ENCODE measurements around the gene OR9G4.

The OR9G4 gene

GRCh38 chr11:56705784-56706396 lies 42.6 kb downstream of the OR9G4 start:
- no peaks in the 10 kb centered on the region for H3F3A ChIP-seq (ENCODE audit: control insufficient read depth, insufficient read depth)
- TF ChIP-seq EZH2phosphoT487 (IDR thresholded peaks at IDR 0.05; ENCODE audit: borderline replicate concordance, low read length), result no peak
- TF ChIP-seq, protein P1, sequence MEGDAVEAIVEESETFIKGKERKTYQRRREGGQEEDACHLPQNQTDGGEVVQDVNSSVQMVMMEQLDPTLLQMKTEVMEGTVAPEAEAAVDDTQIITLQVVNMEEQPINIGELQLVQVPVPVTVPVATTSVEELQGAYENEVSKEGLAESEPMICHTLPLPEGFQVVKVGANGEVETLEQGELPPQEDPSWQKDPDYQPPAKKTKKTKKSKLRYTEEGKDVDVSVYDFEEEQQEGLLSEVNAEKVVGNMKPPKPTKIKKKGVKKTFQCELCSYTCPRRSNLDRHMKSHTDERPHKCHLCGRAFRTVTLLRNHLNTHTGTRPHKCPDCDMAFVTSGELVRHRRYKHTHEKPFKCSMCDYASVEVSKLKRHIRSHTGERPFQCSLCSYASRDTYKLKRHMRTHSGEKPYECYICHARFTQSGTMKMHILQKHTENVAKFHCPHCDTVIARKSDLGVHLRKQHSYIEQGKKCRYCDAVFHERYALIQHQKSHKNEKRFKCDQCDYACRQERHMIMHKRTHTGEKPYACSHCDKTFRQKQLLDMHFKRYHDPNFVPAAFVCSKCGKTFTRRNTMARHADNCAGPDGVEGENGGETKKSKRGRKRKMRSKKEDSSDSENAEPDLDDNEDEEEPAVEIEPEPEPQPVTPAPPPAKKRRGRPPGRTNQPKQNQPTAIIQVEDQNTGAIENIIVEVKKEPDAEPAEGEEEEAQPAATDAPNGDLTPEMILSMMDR (IDR thresholded peaks at IDR 0.05; ENCODE audit: low read depth, low read length, poor library complexity, severe bottlenecking), result no peak
- H3K36me3 ChIP-seq (ENCODE audit: control insufficient read depth, low read length), result no peaks in the 10 kb centered on the region
- no peaks in the 10 kb centered on the region for H3K9me2 ChIP-seq (replicated peaks; ENCODE audit: control insufficient read depth, low read length)
- no peaks in the 10 kb centered on the region for H3K79me2 ChIP-seq (ENCODE audit: control insufficient read depth, low read length)
- no peaks in the 10 kb centered on the region for H3K9me3 ChIP-seq (ENCODE audit: control insufficient read depth, insufficient read depth, low read length)
- H3K4me1 ChIP-seq (ENCODE audit: control insufficient read depth, low read length), result no peaks in the 10 kb centered on the region
- H4K20me1 ChIP-seq (ENCODE audit: control insufficient read depth, insufficient read depth, low read depth, low read length), result no peaks in the 10 kb centered on the region
- H3K4me3 ChIP-seq (ENCODE audit: low read length), result no peak overlapping the region
- H3K27me3 ChIP-seq (ENCODE audit: control insufficient read depth, low read length), result no peaks in the 10 kb centered on the region
- H3K27ac ChIP-seq (ENCODE audit: low read depth, low read length), result no peak overlapping the region
- H3K4me2 ChIP-seq (ENCODE audit: low read length), result no peak overlapping the region

DNA sequence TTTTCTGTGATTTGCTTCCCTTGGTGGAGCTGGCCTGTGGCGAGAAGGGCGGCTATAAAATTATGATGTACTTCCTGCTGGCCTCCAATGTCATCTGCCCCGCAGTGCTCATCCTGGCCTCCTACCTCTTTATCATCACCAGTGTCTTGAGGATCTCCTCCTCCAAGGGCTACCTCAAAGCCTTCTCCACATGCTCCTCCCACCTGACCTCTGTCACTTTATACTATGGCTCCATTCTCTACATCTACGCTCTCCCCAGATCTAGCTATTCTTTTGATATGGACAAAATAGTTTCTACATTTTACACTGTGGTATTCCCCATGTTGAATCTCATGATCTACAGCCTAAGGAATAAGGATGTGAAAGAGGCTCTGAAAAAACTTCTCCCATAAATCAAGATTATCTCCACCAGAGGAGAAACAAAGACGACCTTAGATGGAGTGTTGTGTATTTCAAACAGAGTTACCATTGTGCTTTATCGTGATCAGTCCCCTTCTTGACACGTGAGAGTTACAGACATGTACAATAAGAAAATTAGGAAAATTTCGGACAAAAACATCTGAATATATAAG lies 47.5 kb downstream of the OR9G4 start:
- no peaks in the 10 kb centered on the region for H3K36me3 ChIP-seq (ENCODE audit: control insufficient read depth, low read length)
- H3K9me3 ChIP-seq (ENCODE audit: control insufficient read depth, insufficient read depth, low read length), result no peaks in the 10 kb centered on the region
- no peaks in the 10 kb centered on the region for H3F3A ChIP-seq (ENCODE audit: control insufficient read depth, insufficient read depth)
- H3K4me2 ChIP-seq (ENCODE audit: low read length), result no peak overlapping the region
- no peaks in the 10 kb centered on the region for H3K9me2 ChIP-seq (replicated peaks; ENCODE audit: control insufficient read depth, low read length)
- TF ChIP-seq EZH2phosphoT487 (IDR thresholded peaks at IDR 0.05; ENCODE audit: borderline replicate concordance, low read length), result no peak
- TF ChIP-seq, protein P1 (IDR thresholded peaks at IDR 0.05; ENCODE audit: low read depth, low read length, poor library complexity, severe bottlenecking), result no peak
- H3K27ac ChIP-seq (ENCODE audit: low read depth, low read length), result no peak overlapping the region
- H3K4me1 ChIP-seq (ENCODE audit: control insufficient read depth, low read length), result no peaks in the 10 kb centered on the region
- no peaks in the 10 kb centered on the region for H4K20me1 ChIP-seq (ENCODE audit: control insufficient read depth, insufficient read depth, low read depth, low read length)
- no peaks in the 10 kb centered on the region for H3K27me3 ChIP-seq (ENCODE audit: control insufficient read depth, low read length)
- H3K79me2 ChIP-seq (ENCODE audit: control insufficient read depth, low read length), result no peaks in the 10 kb centered on the region
- no peak overlapping the region for H3K4me3 ChIP-seq (ENCODE audit: low read length)

GRCh38 chr11:56700242-56700913 lies 48.1 kb downstream of the OR9G4 start:
- TF ChIP-seq EZH2phosphoT487 (IDR thresholded peaks at IDR 0.05; ENCODE audit: borderline replicate concordance, low read length), result no peak
- TF ChIP-seq, protein P1 (IDR thresholded peaks at IDR 0.05; ENCODE audit: low read depth, low read length, poor library complexity, severe bottlenecking), result no peak

More at GRCh38 chr11:56700242-56700913, 48.1 kb downstream of the OR9G4 start:
- Histone ChIP-seq H3F3A (ENCODE audit: control insufficient read depth, insufficient read depth) (no peaks in the 10 kb centered on the region), H3K4me1 (ENCODE audit: control insufficient read depth, low read length) (no peaks in the 10 kb centered on the region), H4K20me1 (ENCODE audit: control insufficient read depth, insufficient read depth, low read depth, low read length) (no peaks in the 10 kb centered on the region), H3K4me3 (ENCODE audit: low read length) (no peak overlapping the region), H3K4me2 (ENCODE audit: low read length) (no peak overlapping the region), H3K9me3 (ENCODE audit: control insufficient read depth, insufficient read depth, low read length) (no peaks in the 10 kb centered on the region), H3K9me2 (replicated peaks; ENCODE audit: control insufficient read depth, low read length) (no peaks in the 10 kb centered on the region), H3K27ac (ENCODE audit: low read depth, low read length) (no peak overlapping the region), H3K79me2 (ENCODE audit: control insufficient read depth, low read length) (no peaks in the 10 kb centered on the region), H3K36me3 (ENCODE audit: control insufficient read depth, low read length) (no peaks in the 10 kb centered on the region), H3K27me3 (ENCODE audit: control insufficient read depth, low read length) (no peaks in the 10 kb centered on the region)
